Stimulated activated CD4-positive, alpha-beta T cell treated with anti-CD3 and anti-CD28 coated beads, Interleukin-15, amount 100 ng/mL, for 48 hours (primary cell): Measurements from ENCODE around the gene NLRP6.
"Not testable (repeated sequence)": the region's sequence is repeated elsewhere in the genome, so short reads cannot be mapped to it uniquely, and the experiment has no call there.

Experiments used
- DNase-seq, 2 donors: peaks; one replicate each; pipeline ENCODE4 v3.0.0-alpha.2; 2020; ENCODE audit warnings: low read depth in 2 of 2

NLRP6 gene

GRCh38 chr11:307766-308708, 29.8 kb downstream of the NLRP6 start, which contains the start of gene IFITM2:
IFITM2 (plus strand) TSS chr11:307816; CDS start chr11:308193, 377 bp downstream.
- DNase-seq: not testable (repeated sequence)

GRCh38 chr11:308740-309665, 30.8 kb downstream of the NLRP6 start:
- DNase-seq: not testable (repeated sequence)

- not testable (repeated sequence) for DNase-seq
Observed at GRCh38 chr11:309979-310572, 31.9 kb downstream of the NLRP6 start.

GRCh38 chr11:311013-311748, 33.0 kb downstream of the NLRP6 start:
- DNase-seq: not testable (repeated sequence)

- DNase-seq: no peak
Observed at GRCh38 chr11:312092-312816, 34.0 kb downstream of the NLRP6 start.

- no peak for DNase-seq
Observed at GRCh38 chr11:313304-313786, 35.1 kb downstream of the NLRP6 start.

GRCh38 chr11:313787-314553, 35.8 kb downstream of the NLRP6 start, which contains the start of gene IFITM1:
IFITM1 (plus strand) TSS chr11:314040; CDS start chr11:314171, 131 bp downstream.
- DNase-seq: peak in 1 of 2 donors; percentile 34

- not testable (repeated sequence) for DNase-seq
Observed at GRCh38 chr11:314554-314875, 36.3 kb downstream of the NLRP6 start.

- no peak for DNase-seq
Observed at GRCh38 chr11:315051-315481, 36.9 kb downstream of the NLRP6 start.

- no peak for DNase-seq
Observed at GRCh38 chr11:315516-315994, 37.3 kb downstream of the NLRP6 start.

GRCh38 chr11:316031-316701, 38.0 kb downstream of the NLRP6 start:
- DNase-seq: no peak

GRCh38 chr11:316891-317301, 38.7 kb downstream of the NLRP6 start:
- DNase-seq: no peak

GRCh38 chr11:317668-318404, 39.6 kb downstream of the NLRP6 start:
- not testable (repeated sequence) for DNase-seq

- DNase-seq: not testable (repeated sequence)
Observed at GRCh38 chr11:318405-319120, 40.4 kb downstream of the NLRP6 start.

GRCh38 chr11:319121-319887, 41.1 kb downstream of the NLRP6 start:
- DNase-seq: not testable (repeated sequence)

GRCh38 chr11:319888-320273, 41.7 kb downstream of the NLRP6 start:
- DNase-seq: not testable (repeated sequence)
